MCF 10A (cell line): ENCODE measurements around the gene LZTS2. TPM values are rescaled to one million over a fixed set of nuclear protein-coding genes. Genes with fewer than 3 reads are reported as not detected.

ENCODE experiments used
- BruUV-seq: library from RNA; stranded (reverse); fragments of 400-500 nt; replicated peaks from 2 replicates; lab custom pipeline; 2021; lab: Mats Ljungman, UMichigan
- CTCF ChIA-PET: fragments of 300-600 bp; sonication (Branson Sonifier 250); formaldehyde crosslinking; extraction: SDS; loops from one replicate; lab custom pipeline; 2021; ENCODE audit warnings: antibody characterized with exemption, inconsistent platforms; lab: Yijun Ruan, JAX
- POLR2A ChIA-PET: fragments of 300-600, 350-650 bp; sonication (Branson Sonifier 250); formaldehyde crosslinking; extraction: SDS; loops from one replicate; lab custom pipeline; 2020; ENCODE audit warnings: antibody characterized with exemption, inconsistent platforms; lab: Yijun Ruan, JAX
- DNase-seq: peaks from one replicate; pipeline ENCODE4 v3.0.0-alpha.2; 2018; ENCODE audit not compliant: unreplicated experiment
- H3K27ac Mint-ChIP-seq: one replicate; pipeline ENCODE4 v1.8.0; 2022; ENCODE audit warnings: mild to moderate bottlenecking, low read depth, mixed read lengths; ENCODE audit not compliant: unreplicated experiment
- H3K27me3 Mint-ChIP-seq: one replicate; pipeline ENCODE4 v1.8.0; 2022; ENCODE audit warnings: mixed read lengths; ENCODE audit not compliant: insufficient read depth, unreplicated experiment
- H3K36me3 Mint-ChIP-seq: one replicate; pipeline ENCODE4 v1.8.0; 2022; ENCODE audit warnings: mild to moderate bottlenecking, moderate library complexity, mixed read lengths; ENCODE audit not compliant: insufficient read depth, unreplicated experiment
- H3K4me1 Mint-ChIP-seq: one replicate; pipeline ENCODE4 v1.8.0; 2022; ENCODE audit warnings: mixed read lengths; ENCODE audit not compliant: insufficient read depth, unreplicated experiment
- H3K4me3 Mint-ChIP-seq: one replicate; pipeline ENCODE4 v1.8.0; 2022; ENCODE audit warnings: mild to moderate bottlenecking, moderate library complexity, mixed read lengths; ENCODE audit not compliant: unreplicated experiment
- H3K9me3 Mint-ChIP-seq: one replicate; pipeline ENCODE4 v1.8.0; 2022; ENCODE audit warnings: mixed read lengths; ENCODE audit not compliant: unreplicated experiment
- CTCF ChIP-seq: fragments of 200-600 bp; IDR thresholded peaks from one replicate; pipeline ENCODE4 v1.8.0; 2022; ENCODE audit warnings: antibody characterized with exemption, mild to moderate bottlenecking; ENCODE audit not compliant: unreplicated experiment
- intact Hi-C: fragments of 100-400 bp; cut with micrococcal nuclease; formaldehyde crosslinking; loops from 2 replicates; pipeline ENCODE4 v1.14.1; 2022
- total RNA-seq: library from RNA; stranded (reverse); gene quantifications from 2 replicates; pipeline ENCODE4 v1.2.3, GENCODE V29; 2022

Gene LZTS2
- total RNA-seq, 1 experiment from 2014 or later, result 15.2 TPM

DNA sequence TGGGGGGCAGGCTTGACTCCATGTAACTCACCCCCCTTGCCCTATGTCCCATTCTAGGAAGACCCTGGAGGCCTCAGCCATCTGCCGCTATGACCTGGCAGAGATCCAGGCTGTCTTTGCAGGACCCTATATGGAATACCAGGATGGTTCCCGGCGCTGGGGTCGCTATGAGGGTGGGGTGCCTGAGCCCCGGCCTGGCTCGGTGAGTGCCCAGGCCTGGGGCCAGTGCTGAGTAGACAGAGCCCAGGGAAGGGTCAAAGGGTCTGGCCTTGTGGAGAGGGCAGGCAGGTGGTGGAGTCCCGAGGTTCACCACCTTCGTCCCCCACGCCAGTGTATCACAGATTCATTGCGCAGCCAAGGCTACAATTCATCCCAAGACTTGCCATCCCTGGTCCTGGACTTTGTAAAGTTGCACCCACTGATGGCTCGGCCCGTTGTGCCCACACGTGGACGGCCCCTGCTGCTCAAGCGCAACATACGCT, 19.8 kb upstream of the LZTS2 start:
- TF ChIP-seq CTCF, result no peak
- ChIA-PET CTCF (interaction anchor here (0.6 kb wide), 2 partner anchors 17 to 18 kb away, joined by 3 read pairs; no protein-coding TSS in a partner anchor), POLR2A (interaction anchor here (0.5 to 0.9 kb wide), 3 partner anchors 9 to 669 kb away, joined by 3 to 4 read pairs (median 3); no protein-coding TSS in a partner anchor)
- Mint-ChIP-seq H3K27me3 (no peaks in the 10 kb centered on the region), H3K9me3 (no peaks in the 10 kb centered on the region), H3K36me3 (peaks cover 28% of the 10 kb centered on the region), H3K4me3 (no peak overlapping the region), H3K4me1 (no peaks in the 10 kb centered on the region), H3K27ac (no peak overlapping the region)
- no peak for DNase-seq
- BruUV-seq, result no TSS peak
- intact Hi-C loops, result no loop called here

GRCh38 chr10:100980311-100980710, 19.3 kb upstream of the LZTS2 start:
- no TSS peak for BruUV-seq
- DNase-seq, result no peak
- Mint-ChIP-seq H3K4me1 (no peaks in the 10 kb centered on the region), H3K9me3 (no peaks in the 10 kb centered on the region), H3K27me3 (no peaks in the 10 kb centered on the region), H3K36me3 (peaks cover 28% of the 10 kb centered on the region), H3K4me3 (no peak overlapping the region), H3K27ac (no peak overlapping the region)
- ChIA-PET CTCF (interaction anchor here (0.6 to 1.2 kb wide), 2 partner anchors 17 to 34 kb away, joined by 3 read pairs; no protein-coding TSS in a partner anchor), POLR2A (interaction anchor here (0.5 kb wide), 1 partner anchor 88 kb away, joined by 4 read pairs; no protein-coding TSS in a partner anchor)
- intact Hi-C loops, result no loop called here
- no peak for TF ChIP-seq CTCF

DNA sequence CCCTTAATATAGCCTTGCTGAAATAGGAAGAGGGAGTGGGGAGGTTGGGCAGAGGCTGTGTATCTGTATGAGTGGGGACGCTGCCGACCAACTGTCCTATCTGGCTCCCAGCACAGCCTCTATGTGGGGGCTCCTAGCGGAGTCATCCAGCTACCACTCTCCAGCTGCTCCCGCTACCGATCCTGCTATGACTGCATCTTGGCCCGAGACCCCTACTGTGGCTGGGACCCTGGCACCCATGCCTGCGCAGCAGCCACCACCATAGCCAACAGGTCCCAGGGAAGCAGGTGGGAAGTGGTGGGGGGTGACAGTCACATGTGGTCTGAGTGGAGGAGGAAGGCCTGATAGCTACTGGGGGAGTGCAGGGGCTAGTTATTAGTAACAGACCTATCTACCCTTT, 18.9 kb upstream of the LZTS2 start:
- no peak for TF ChIP-seq CTCF
- POLR2A ChIA-PET, result interaction anchor here (1.2 kb wide), 1 partner anchor 62 kb away, joined by 4 read pairs; no protein-coding TSS in a partner anchor

DNA sequence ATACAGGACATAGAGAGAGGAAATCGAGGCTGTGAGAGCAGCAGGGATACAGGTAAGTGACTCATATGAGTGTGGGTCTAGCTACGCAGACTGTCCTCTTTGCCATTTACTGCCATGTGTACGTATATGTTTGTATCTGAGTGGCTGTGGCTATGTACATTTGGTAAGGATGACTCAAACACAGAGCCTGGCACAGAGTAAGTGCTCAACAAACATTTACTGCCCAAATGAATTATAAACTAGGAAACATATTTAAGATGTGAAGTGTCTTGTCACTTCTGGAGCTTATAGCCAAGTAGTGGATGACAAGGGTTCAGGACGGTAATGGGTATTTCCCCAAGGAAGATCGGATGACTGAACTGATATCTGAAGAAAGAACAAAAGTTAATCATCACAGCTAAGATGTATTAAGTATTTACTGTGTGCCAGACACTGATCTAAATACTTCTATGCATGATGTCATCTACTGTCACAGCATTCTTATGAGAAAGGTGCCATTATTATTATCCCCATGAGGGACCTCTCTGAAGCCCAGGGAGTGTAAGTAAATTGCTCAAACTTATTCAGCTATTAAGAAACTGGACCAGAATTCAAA, 18.3 kb upstream of the LZTS2 start:
- Mint-ChIP-seq H3K4me3 (no peak overlapping the region), H3K27ac (no peak overlapping the region), H3K4me1 (no peaks in the 10 kb centered on the region), H3K9me3 (no peaks in the 10 kb centered on the region), H3K27me3 (no peaks in the 10 kb centered on the region), H3K36me3 (peaks cover 28% of the 10 kb centered on the region)
- TF ChIP-seq CTCF, result no peak
- ChIA-PET CTCF (interaction anchor here (0.6 to 1.2 kb wide), 2 partner anchors 11 to 33 kb away, joined by 3 read pairs; no protein-coding TSS in a partner anchor), POLR2A (interaction anchor here (0.7 to 1.2 kb wide), 2 partner anchors 62 to 99 kb away, joined by 3 to 4 read pairs; no protein-coding TSS in a partner anchor)
- intact Hi-C loops, result no loop called here
- no TSS peak for BruUV-seq
- no peak for DNase-seq

More for the DNA sequence above, 18.9 kb upstream of the LZTS2 start:
- intact Hi-C loops, result no loop called here
- Mint-ChIP-seq H3K27ac (no peak overlapping the region), H3K4me1 (no peaks in the 10 kb centered on the region), H3K36me3 (peaks cover 28% of the 10 kb centered on the region), H3K27me3 (no peaks in the 10 kb centered on the region), H3K9me3 (no peaks in the 10 kb centered on the region), H3K4me3 (no peak overlapping the region)
- no TSS peak for BruUV-seq
- CTCF ChIA-PET, result interaction anchor here (1.2 kb wide), 1 partner anchor 33 kb away, joined by 3 read pairs; no protein-coding TSS in a partner anchor
- DNase-seq, result no peak
